ENCODE measurements around the gene SH3TC1.

Gene SH3TC1

GRCh38 chr4:8276358-8277240, 77.5 kb downstream of the SH3TC1 start:
- no peak for DNase-seq (ENCODE audit: low spot score)

- no peak for DNase-seq (ENCODE audit: low spot score)
Measured at GRCh38 chr4:8277356-8278008, 78.4 kb downstream of the SH3TC1 start.

- no peak for DNase-seq (ENCODE audit: low spot score)
Measured at GRCh38 chr4:8278009-8278395, 78.9 kb downstream of the SH3TC1 start.

- DNase-seq (ENCODE audit: low spot score), result peak; percentile 80
Measured at GRCh38 chr4:8278421-8279287, 79.6 kb downstream of the SH3TC1 start.

GRCh38 chr4:8279321-8280157, 80.4 kb downstream of the SH3TC1 start:
- no peak for DNase-seq (ENCODE audit: low spot score)

- no peak for DNase-seq (ENCODE audit: low spot score)
Measured at GRCh38 chr4:8280158-8280875, 81.2 kb downstream of the SH3TC1 start.

GRCh38 chr4:8280876-8281440, 81.9 kb downstream of the SH3TC1 start:
- DNase-seq (ENCODE audit: low spot score), result no peak

- peak; percentile 88 for DNase-seq (ENCODE audit: low spot score)
Measured at GRCh38 chr4:8281519-8282133, 82.5 kb downstream of the SH3TC1 start.

- DNase-seq (ENCODE audit: low spot score), result no peak
Measured at GRCh38 chr4:8282134-8282641, 83.1 kb downstream of the SH3TC1 start.

- DNase-seq (ENCODE audit: low spot score), result no peak
Measured at GRCh38 chr4:8282742-8283141, 83.7 kb downstream of the SH3TC1 start.

GRCh38 chr4:8283161-8283560, 84.1 kb downstream of the SH3TC1 start:
- no peak for DNase-seq (ENCODE audit: low spot score)

GRCh38 chr4:8283631-8284121, 84.6 kb downstream of the SH3TC1 start:
- DNase-seq (ENCODE audit: low spot score), result no peak

- no peak for DNase-seq (ENCODE audit: low spot score)
Measured at GRCh38 chr4:8284391-8284790, 85.3 kb downstream of the SH3TC1 start.

- no peak for DNase-seq (ENCODE audit: low spot score)
Measured at GRCh38 chr4:8285143-8285975, 86.3 kb downstream of the SH3TC1 start.

- DNase-seq (ENCODE audit: low spot score), result no peak
Measured at GRCh38 chr4:8285976-8286718, 87.1 kb downstream of the SH3TC1 start.

GRCh38 chr4:8286719-8287342, 87.7 kb downstream of the SH3TC1 start:
- DNase-seq (ENCODE audit: low spot score), result no peak
